CD4-positive, alpha-beta T cell treated with Interleukin-12 subunit alpha and Interleukin-12 subunit beta, for 1 hour (primary cell): Measurements from ENCODE around the gene RAET1E.
"Not testable (repeated sequence)": the region's sequence is repeated elsewhere in the genome, so short reads cannot be mapped to it uniquely, and the experiment has no call there.

Source experiments
- DNase-seq: peaks from one replicate; pipeline ENCODE4 v3.0.0-alpha.2; 2020

RAET1E gene

GRCh38 chr6:149888093-149888492, 9.8 kb downstream of the RAET1E start:
- DNase-seq = no peak

- no peak for DNase-seq
Observed at GRCh38 chr6:149887343-149887742, 10.6 kb downstream of the RAET1E start.

GRCh38 chr6:149885888-149886287, 12.0 kb downstream of the RAET1E start:
- no peak for DNase-seq

- DNase-seq = no peak
Observed at GRCh38 chr6:149884617-149885016, 13.3 kb downstream of the RAET1E start.

GRCh38 chr6:149884215-149884614, 13.7 kb downstream of the RAET1E start:
- DNase-seq = no peak

- DNase-seq = no peak
Observed at GRCh38 chr6:149881860-149882259, 16.1 kb downstream of the RAET1E start.

- no peak for DNase-seq
Observed at GRCh38 chr6:149881066-149881766, 16.7 kb downstream of the RAET1E start.

GRCh38 chr6:149877659-149878058, 20.3 kb downstream of the RAET1E start:
- no peak for DNase-seq

- no peak for DNase-seq
Observed at GRCh38 chr6:149876241-149876933, 21.5 kb downstream of the RAET1E start.

GRCh38 chr6:149872233-149872632, 25.7 kb downstream of the RAET1E start:
- DNase-seq = no peak

- DNase-seq = no peak
Observed at GRCh38 chr6:149871182-149871581, 26.7 kb downstream of the RAET1E start.

- DNase-seq = no peak
Observed at GRCh38 chr6:149869275-149869892, 28.5 kb downstream of the RAET1E start.

GRCh38 chr6:149867876-149868640, 29.9 kb downstream of the RAET1E start:
- no peak for DNase-seq

GRCh38 chr6:149864578-149865535, 33.1 kb downstream of the RAET1E start:
- peak; percentile 61 for DNase-seq

- DNase-seq = peak; percentile 86
Observed at GRCh38 chr6:149863698-149864577, 34.0 kb downstream of the RAET1E start, which contains the start of gene LRP11. Gene LRP11 (minus strand): TSS chr6:149864359. CDS start chr6:149864020, 339 bp downstream.

GRCh38 chr6:149862922-149863697, 34.8 kb downstream of the RAET1E start:
- peak; percentile 22 for DNase-seq

- DNase-seq = not testable (repeated sequence)
Observed at GRCh38 chr6:149862424-149862738, 35.5 kb downstream of the RAET1E start.

- no peak for DNase-seq
Observed at GRCh38 chr6:149861603-149862423, 36.1 kb downstream of the RAET1E start.
